ENCODE results near the gene ABCC5. TPM values are rescaled to one million over a fixed set of nuclear protein-coding genes. Genes with fewer than 3 reads are reported as not detected.

The ABCC5 gene
- total and polyA plus RNA-seq, 2 of the 8 experiments (the other 6 are each of a cell fraction or from before 2014, with no cell fraction given), result 25.3 to 40.8 TPM

DNA sequence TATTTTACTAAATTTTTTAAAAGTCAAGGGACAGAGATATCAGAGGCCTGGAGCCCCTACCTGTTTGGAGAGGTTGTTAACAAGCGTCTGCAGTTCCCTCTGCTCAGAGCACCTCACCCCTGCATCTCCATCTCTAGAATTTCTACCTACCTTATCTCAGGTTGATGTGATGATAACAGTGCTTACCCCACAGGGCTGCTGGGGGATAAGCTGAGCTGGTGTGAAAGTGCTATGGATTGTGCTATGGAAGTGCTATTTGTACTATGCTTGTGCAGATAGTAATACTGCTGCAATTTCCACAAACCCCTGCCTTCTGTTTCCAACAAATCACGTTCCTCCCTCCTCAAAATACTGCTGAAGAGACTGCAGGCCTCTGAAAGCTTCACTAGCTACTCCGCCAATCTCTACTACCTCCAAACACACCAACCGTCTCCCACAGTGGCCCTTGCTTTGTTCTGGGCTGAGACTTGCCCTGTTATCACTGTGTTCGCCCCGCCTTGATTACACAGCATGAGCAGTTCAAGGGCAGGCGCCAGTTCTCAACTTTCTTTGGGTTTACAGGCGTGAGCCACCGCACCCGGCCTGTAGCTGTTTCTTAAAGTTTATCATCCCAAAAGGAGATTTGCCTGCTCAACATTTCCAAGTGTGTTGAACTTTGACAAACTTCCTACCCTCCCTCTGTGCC is 104.6 kb downstream of the ABCC5 start (continued):
- TF ChIP-seq, protein P1, sequence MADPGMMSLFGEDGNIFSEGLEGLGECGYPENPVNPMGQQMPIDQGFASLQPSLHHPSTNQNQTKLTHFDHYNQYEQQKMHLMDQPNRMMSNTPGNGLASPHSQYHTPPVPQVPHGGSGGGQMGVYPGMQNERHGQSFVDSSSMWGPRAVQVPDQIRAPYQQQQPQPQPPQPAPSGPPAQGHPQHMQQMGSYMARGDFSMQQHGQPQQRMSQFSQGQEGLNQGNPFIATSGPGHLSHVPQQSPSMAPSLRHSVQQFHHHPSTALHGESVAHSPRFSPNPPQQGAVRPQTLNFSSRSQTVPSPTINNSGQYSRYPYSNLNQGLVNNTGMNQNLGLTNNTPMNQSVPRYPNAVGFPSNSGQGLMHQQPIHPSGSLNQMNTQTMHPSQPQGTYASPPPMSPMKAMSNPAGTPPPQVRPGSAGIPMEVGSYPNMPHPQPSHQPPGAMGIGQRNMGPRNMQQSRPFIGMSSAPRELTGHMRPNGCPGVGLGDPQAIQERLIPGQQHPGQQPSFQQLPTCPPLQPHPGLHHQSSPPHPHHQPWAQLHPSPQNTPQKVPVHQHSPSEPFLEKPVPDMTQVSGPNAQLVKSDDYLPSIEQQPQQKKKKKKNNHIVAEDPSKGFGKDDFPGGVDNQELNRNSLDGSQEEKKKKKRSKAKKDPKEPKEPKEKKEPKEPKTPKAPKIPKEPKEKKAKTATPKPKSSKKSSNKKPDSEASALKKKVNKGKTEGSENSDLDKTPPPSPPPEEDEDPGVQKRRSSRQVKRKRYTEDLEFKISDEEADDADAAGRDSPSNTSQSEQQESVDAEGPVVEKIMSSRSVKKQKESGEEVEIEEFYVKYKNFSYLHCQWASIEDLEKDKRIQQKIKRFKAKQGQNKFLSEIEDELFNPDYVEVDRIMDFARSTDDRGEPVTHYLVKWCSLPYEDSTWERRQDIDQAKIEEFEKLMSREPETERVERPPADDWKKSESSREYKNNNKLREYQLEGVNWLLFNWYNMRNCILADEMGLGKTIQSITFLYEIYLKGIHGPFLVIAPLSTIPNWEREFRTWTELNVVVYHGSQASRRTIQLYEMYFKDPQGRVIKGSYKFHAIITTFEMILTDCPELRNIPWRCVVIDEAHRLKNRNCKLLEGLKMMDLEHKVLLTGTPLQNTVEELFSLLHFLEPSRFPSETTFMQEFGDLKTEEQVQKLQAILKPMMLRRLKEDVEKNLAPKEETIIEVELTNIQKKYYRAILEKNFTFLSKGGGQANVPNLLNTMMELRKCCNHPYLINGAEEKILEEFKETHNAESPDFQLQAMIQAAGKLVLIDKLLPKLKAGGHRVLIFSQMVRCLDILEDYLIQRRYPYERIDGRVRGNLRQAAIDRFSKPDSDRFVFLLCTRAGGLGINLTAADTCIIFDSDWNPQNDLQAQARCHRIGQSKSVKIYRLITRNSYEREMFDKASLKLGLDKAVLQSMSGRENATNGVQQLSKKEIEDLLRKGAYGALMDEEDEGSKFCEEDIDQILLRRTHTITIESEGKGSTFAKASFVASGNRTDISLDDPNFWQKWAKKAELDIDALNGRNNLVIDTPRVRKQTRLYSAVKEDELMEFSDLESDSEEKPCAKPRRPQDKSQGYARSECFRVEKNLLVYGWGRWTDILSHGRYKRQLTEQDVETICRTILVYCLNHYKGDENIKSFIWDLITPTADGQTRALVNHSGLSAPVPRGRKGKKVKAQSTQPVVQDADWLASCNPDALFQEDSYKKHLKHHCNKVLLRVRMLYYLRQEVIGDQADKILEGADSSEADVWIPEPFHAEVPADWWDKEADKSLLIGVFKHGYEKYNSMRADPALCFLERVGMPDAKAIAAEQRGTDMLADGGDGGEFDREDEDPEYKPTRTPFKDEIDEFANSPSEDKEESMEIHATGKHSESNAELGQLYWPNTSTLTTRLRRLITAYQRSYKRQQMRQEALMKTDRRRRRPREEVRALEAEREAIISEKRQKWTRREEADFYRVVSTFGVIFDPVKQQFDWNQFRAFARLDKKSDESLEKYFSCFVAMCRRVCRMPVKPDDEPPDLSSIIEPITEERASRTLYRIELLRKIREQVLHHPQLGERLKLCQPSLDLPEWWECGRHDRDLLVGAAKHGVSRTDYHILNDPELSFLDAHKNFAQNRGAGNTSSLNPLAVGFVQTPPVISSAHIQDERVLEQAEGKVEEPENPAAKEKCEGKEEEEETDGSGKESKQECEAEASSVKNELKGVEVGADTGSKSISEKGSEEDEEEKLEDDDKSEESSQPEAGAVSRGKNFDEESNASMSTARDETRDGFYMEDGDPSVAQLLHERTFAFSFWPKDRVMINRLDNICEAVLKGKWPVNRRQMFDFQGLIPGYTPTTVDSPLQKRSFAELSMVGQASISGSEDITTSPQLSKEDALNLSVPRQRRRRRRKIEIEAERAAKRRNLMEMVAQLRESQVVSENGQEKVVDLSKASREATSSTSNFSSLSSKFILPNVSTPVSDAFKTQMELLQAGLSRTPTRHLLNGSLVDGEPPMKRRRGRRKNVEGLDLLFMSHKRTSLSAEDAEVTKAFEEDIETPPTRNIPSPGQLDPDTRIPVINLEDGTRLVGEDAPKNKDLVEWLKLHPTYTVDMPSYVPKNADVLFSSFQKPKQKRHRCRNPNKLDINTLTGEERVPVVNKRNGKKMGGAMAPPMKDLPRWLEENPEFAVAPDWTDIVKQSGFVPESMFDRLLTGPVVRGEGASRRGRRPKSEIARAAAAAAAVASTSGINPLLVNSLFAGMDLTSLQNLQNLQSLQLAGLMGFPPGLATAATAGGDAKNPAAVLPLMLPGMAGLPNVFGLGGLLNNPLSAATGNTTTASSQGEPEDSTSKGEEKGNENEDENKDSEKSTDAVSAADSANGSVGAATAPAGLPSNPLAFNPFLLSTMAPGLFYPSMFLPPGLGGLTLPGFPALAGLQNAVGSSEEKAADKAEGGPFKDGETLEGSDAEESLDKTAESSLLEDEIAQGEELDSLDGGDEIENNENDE (IDR thresholded peaks at IDR 0.05; ENCODE audit: insufficient replicate concordance, low read length), result no peak
- TF ChIP-seq ZNF274 (IDR thresholded peaks at IDR 0.05; ENCODE audit: borderline replicate concordance, extremely low read depth, low read length) (no peak), POLR2A (IDR thresholded peaks at IDR 0.05; ENCODE audit: control extremely low read depth in 1 of 2, low read depth in 2 of 2, low read length in 2 of 2) (no peak), NANOG (IDR thresholded peaks at IDR 0.05; ENCODE audit: insufficient read depth, low read depth, low read length, poor library complexity, severe bottlenecking) (no peak), RAD21 (IDR thresholded peaks at IDR 0.05 in 1 of 2, conservative IDR thresholded peaks at IDR 0.05 in 1 of 2; ENCODE audit: low read depth in 2 of 2, low read length in 2 of 2) (no peak), SAP30 (IDR thresholded peaks at IDR 0.05; ENCODE audit: insufficient read depth, insufficient replicate concordance, low read length) (no peak), KDM1A (IDR thresholded peaks at IDR 0.05; ENCODE audit: borderline replicate concordance, low read length) (no peak), NRF1 (IDR thresholded peaks at IDR 0.05; ENCODE audit: low read depth, low read length) (no peak)
- TF ChIP-seq, protein P2, sequence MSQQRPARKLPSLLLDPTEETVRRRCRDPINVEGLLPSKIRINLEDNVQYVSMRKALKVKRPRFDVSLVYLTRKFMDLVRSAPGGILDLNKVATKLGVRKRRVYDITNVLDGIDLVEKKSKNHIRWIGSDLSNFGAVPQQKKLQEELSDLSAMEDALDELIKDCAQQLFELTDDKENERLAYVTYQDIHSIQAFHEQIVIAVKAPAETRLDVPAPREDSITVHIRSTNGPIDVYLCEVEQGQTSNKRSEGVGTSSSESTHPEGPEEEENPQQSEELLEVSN (IDR thresholded peaks at IDR 0.05), result no peak

Measured in H1 (cell line).